ENCODE data around the gene GBF1.

DNA sequence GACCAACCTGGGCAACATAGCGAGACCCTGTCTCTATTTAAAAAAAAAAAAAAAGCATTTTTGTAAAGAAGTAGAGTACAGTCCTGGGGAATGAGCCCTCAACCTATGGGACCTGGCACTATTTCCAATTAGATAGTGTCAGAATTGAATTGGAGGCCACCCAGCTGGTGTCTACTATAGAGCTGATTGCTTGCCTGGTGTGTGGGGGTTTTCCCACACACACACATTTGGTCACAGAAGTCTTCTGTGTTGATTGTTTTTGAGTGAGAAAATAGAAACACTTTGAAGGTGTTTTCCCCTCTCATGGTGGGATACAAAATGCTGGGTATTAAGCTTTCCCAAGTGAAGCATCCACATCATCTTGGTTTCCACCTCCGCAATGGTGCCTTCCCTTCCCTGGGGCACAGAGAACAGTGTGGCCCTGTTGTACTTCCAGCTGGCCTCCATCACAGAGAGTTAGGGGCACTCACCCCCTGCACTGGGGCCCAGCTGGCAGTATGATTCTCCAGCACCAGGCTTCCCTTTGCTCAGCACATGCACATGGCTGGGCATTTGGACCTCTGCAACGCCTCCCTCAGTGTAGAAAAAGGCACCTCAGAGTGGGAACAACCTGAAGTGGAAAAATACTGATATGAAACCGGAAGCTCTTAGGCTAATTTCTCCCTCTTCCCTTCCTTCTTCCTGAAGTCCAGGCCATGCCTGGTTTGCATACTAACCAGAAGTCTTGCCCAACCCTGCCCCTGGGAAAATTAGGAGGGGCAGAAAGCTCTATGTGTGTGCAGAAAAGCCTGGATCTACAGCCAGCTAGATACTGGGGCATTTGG, 139.5 kb downstream of the GBF1 start:
- TF ChIP-seq, protein P1, sequence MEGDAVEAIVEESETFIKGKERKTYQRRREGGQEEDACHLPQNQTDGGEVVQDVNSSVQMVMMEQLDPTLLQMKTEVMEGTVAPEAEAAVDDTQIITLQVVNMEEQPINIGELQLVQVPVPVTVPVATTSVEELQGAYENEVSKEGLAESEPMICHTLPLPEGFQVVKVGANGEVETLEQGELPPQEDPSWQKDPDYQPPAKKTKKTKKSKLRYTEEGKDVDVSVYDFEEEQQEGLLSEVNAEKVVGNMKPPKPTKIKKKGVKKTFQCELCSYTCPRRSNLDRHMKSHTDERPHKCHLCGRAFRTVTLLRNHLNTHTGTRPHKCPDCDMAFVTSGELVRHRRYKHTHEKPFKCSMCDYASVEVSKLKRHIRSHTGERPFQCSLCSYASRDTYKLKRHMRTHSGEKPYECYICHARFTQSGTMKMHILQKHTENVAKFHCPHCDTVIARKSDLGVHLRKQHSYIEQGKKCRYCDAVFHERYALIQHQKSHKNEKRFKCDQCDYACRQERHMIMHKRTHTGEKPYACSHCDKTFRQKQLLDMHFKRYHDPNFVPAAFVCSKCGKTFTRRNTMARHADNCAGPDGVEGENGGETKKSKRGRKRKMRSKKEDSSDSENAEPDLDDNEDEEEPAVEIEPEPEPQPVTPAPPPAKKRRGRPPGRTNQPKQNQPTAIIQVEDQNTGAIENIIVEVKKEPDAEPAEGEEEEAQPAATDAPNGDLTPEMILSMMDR (IDR thresholded peaks at IDR 0.05; ENCODE audit: poor library complexity, severe bottlenecking), result no peak
- no peak for TF ChIP-seq POLR2AphosphoS5 (IDR thresholded peaks at IDR 0.05)

All from neural cell (in vitro differentiated cells).